Measurements from ENCODE around the gene MLLT6.
A peak's percentile ranks its signal among the peaks of the same experiment; 100 is the strongest.

Gene MLLT6

GRCh38 chr17:38750044-38750311 lies 44.9 kb downstream of the MLLT6 start:
- DNase-seq (ENCODE audit: low read depth): no peak
- H3K4me3 ChIP-seq (ENCODE audit: low read depth, low read length): peak overlapping the region; percentile 99
- TF ChIP-seq CTCF (conservative IDR thresholded peaks at IDR 0.05; ENCODE audit: low read depth, low read length): no peak

GRCh38 chr17:38750312-38751121 lies 45.4 kb downstream of the MLLT6 start:
- TF ChIP-seq CTCF (conservative IDR thresholded peaks at IDR 0.05; ENCODE audit: low read depth, low read length): no peak
- H3K4me3 ChIP-seq (ENCODE audit: low read depth, low read length): peak overlapping the region; percentile 99
- DNase-seq (ENCODE audit: low read depth): no peak

GRCh38 chr17:38751144-38751807 lies 46.2 kb downstream of the MLLT6 start:
- TF ChIP-seq CTCF (conservative IDR thresholded peaks at IDR 0.05; ENCODE audit: low read depth, low read length): no peak
- peak overlapping the region; percentile 99 for H3K4me3 ChIP-seq (ENCODE audit: low read depth, low read length)
- no peak for DNase-seq (ENCODE audit: low read depth)

GRCh38 chr17:38751808-38752307 lies 46.8 kb downstream of the MLLT6 start:
- no peak for TF ChIP-seq CTCF (conservative IDR thresholded peaks at IDR 0.05; ENCODE audit: low read depth, low read length)
- DNase-seq (ENCODE audit: low read depth): peak; percentile 89
- peak overlapping the region; percentile 99 for H3K4me3 ChIP-seq (ENCODE audit: low read depth, low read length)

GRCh38 chr17:38752308-38753070 lies 47.4 kb downstream of the MLLT6 start, which contains the start of gene PSMB3:
PSMB3 (plus strand) TSS chr17:38752741; CDS start chr17:38752827, 86 bp downstream.
- peak; percentile 100 for DNase-seq (ENCODE audit: low read depth)
- peak within 1 kb of the TSS; percentile 99 for H3K4me3 ChIP-seq (ENCODE audit: low read depth, low read length)
- no peak for TF ChIP-seq CTCF (conservative IDR thresholded peaks at IDR 0.05; ENCODE audit: low read depth, low read length)

GRCh38 chr17:38753071-38753506 lies 48.0 kb downstream of the MLLT6 start:
- TF ChIP-seq CTCF (conservative IDR thresholded peaks at IDR 0.05; ENCODE audit: low read depth, low read length): no peak

More at GRCh38 chr17:38753071-38753506, 48.0 kb downstream of the MLLT6 start:
- DNase-seq (ENCODE audit: low read depth): no peak
- H3K4me3 ChIP-seq (ENCODE audit: low read depth, low read length): peak overlapping the region; percentile 99

Measured in choroid plexus epithelial cell (primary cell).